Esophagus muscularis mucosa (tissue), 4 donors: ENCODE results near the gene XRCC6. TPM values are rescaled to one million over a fixed set of nuclear protein-coding genes. Genes with fewer than 3 reads are reported as not detected.

Experiments
- DNase-seq: peaks from one replicate; pipeline ENCODE4 v3.0.0-alpha.2; 2017; ENCODE audit errors: extremely low spot score
- H3K27ac ChIP-seq, 4 donors: fragments of 200-600 bp; sonication (generic); replicated peaks in 1 of 4; 1 replicate in 3 of 4; 2 replicates in 1 of 4; pipeline ENCODE4 v1.5.1; 2016 to 2019; ENCODE audit warnings: mild to moderate bottlenecking in 1 of 4
- H3K27me3 ChIP-seq, 4 donors: fragments of 200-600 bp; sonication (generic); one replicate each; pipeline versions ENCODE4 v1.5.1 to v1.6.0; 2016 to 2019
- H3K36me3 ChIP-seq, 4 donors: fragments of 200-600 bp; sonication (generic); one replicate each; pipeline ENCODE4 v1.5.1; 2016 to 2019
- H3K4me1 ChIP-seq, 4 donors: fragments of 200-600 bp; sonication (generic); one replicate each; pipeline ENCODE4 v1.5.1; 2016 to 2019
- H3K4me3 ChIP-seq, 4 donors: fragments of 200-600 bp; sonication (generic); 1 replicate in 2 of 4; 2 replicates in 2 of 4; pipeline ENCODE4 v1.5.1; 2016 to 2019; ENCODE audit warnings: mild to moderate bottlenecking in 4 of 4, moderate library complexity in 1 of 4
- H3K9me3 ChIP-seq, 4 donors: fragments of 200-600 bp; sonication (generic); 1 replicate in 3 of 4; 2 replicates in 1 of 4; pipeline ENCODE4 v1.5.1; 2016 to 2019
- EP300 ChIP-seq: sonication (generic); formaldehyde crosslinking; IDR thresholded peaks from one replicate; pipeline ENCODE4 v1.6.1; 2017; ENCODE audit warnings: antibody characterized with exemption
- POLR2A ChIP-seq: fragments of 450-650 bp; IDR thresholded peaks from one replicate; pipeline ENCODE4 v1.6.1; 2017; ENCODE audit warnings: antibody characterized with exemption, moderate library complexity, mild to moderate bottlenecking, low read depth
- POLR2AphosphoS5 ChIP-seq, 2 donors: sonication (generic); formaldehyde crosslinking; IDR thresholded peaks; one replicate each; pipeline ENCODE4 v1.6.1; 2017; ENCODE audit warnings: antibody characterized with exemption in 2 of 2
- WGBS: methylation state at CpG from one replicate; pipeline ENCODE4 v1.1.5; 2018; 5-methylcytosine and 5-hydroxymethylcytosine counted together
- intact Hi-C: fragments of 100-400 bp; cut with DNase I; formaldehyde crosslinking; loops from one replicate; pipeline ENCODE4 v1.15.1; 2023
- total RNA-seq, 4 donors: library from RNA; depleted of rRNA; stranded (reverse); fragments of >200 nt; gene quantifications; one replicate each; pipeline versions ENCODE4 v1.1.0 to v1.2.1, GENCODE V29; 2016
- TF ChIP-seq, protein P1 (sequence below), 3 experiments: fragments of 200-600 bp in 2 of 3; fragments of 450-650 bp in 1 of 3; sonication (generic) in 2 of 3; IDR thresholded peaks; one replicate each; pipeline ENCODE4 v1.5.1; 2017 to 2019; ENCODE audit warnings: antibody characterized with exemption in 3 of 3, mild to moderate bottlenecking in 2 of 3, moderate library complexity in 1 of 3

The XRCC6 gene
- total RNA-seq, 4 donors from 2014 or later, result 181 to 255 (median 233) TPM

DNA sequence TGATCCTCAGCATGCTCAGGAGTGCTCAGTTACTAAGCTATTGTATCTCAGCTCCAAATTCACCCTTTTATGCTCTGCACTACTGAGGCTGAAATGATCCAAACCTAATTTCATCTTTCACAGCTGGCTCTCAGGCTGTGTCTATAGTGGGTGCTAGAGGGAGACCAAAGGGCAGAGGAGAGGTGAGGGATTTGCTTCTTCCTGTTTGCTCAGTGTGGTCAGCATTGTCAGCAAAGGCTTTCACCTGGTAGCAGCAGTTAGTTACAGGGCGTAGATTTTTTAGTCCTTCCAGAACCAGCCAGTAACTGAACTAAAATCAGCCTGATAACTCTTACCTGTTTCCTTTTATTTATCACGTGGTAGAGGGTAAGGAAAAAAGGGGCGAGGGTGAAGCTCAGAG is 33.2 kb downstream of the XRCC6 start:
- Histone ChIP-seq H3K27me3 (no peaks in the 10 kb centered on the region), H3K9me3 (no peaks in the 10 kb centered on the region), H3K4me3 (no peak overlapping the region), H3K4me1 (no peaks in the 10 kb centered on the region), H3K36me3 (peaks cover 98 to 100% (median 100%) of the 10 kb centered on the region in 4 donors), H3K27ac (no peak overlapping the region)
- WGBS, result 96% methylated on average over 3 of the region's 3 CpGs
- intact Hi-C loops, result no loop called here
- TF ChIP-seq POLR2A (no peak), EP300 (no peak), POLR2AphosphoS5 (IDR thresholded peaks at IDR 0.05) (no peak)
- TF ChIP-seq, protein P1, sequence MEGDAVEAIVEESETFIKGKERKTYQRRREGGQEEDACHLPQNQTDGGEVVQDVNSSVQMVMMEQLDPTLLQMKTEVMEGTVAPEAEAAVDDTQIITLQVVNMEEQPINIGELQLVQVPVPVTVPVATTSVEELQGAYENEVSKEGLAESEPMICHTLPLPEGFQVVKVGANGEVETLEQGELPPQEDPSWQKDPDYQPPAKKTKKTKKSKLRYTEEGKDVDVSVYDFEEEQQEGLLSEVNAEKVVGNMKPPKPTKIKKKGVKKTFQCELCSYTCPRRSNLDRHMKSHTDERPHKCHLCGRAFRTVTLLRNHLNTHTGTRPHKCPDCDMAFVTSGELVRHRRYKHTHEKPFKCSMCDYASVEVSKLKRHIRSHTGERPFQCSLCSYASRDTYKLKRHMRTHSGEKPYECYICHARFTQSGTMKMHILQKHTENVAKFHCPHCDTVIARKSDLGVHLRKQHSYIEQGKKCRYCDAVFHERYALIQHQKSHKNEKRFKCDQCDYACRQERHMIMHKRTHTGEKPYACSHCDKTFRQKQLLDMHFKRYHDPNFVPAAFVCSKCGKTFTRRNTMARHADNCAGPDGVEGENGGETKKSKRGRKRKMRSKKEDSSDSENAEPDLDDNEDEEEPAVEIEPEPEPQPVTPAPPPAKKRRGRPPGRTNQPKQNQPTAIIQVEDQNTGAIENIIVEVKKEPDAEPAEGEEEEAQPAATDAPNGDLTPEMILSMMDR (IDR thresholded peaks at IDR 0.05), result no peak
- no peak for DNase-seq

DNA sequence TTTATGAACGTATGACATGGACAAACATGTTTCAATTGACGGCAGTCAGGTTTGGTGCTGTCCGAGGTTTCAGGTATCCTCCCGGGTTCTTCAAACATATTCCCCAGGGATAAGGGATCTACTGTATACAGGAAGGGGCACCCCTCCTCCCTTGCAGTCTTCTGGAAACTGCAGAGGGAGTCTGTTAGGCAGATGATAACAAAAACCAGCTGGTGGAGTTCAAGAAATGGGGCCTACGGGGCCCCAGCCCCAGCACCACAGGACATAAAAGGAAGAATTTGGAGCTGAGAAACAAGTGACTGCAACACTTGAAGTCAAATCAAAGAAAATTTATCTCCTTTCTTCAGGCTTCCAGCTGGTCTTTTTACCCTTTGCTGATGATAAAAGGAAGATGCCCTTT is 35.5 kb downstream of the XRCC6 start:
- intact Hi-C loops, result no loop called here
- no peaks in the 10 kb centered on the region for H3K9me3 ChIP-seq
- TF ChIP-seq EP300 (no peak), POLR2AphosphoS5 (IDR thresholded peaks at IDR 0.05) (no peak), POLR2A (no peak)
- TF ChIP-seq, protein P1 (IDR thresholded peaks at IDR 0.05), result no peak
- peaks cover 0 to 9% (median 4%) of the 10 kb centered on the region in 4 donors for H3K4me1 ChIP-seq
- 47% methylated on average over 5 of the region's 5 CpGs for WGBS
- no peaks in the 10 kb centered on the region for H3K27me3 ChIP-seq
- H3K36me3 ChIP-seq, result peaks cover 98 to 100% (median 100%) of the 10 kb centered on the region in 4 donors
- H3K27ac ChIP-seq, result peak overlapping the region in 1 of 4 donors; percentile 7
- H3K4me3 ChIP-seq, result no peak overlapping the region
- no peak for DNase-seq

DNA sequence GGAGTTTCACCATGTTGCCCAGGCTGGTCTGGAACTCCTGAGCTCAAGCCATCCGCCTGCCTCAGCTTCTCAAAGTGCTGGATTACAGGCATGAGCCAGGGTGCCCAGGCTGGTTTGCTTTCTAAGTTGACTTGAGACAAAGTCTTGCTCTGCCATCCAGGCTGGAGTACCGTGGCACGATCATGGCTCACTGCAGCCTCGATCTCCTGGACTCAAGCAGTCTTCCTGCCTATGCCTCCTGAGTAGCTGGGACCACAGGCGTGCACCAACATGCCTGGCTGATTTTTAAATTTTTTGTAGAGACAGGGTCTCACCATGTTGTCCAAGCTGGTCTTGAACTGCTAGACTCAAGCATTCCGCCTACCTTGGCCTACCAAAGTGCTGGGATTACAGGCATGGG is 36.6 kb downstream of the XRCC6 start:
- Histone ChIP-seq H3K4me3 (no peak overlapping the region), H3K27me3 (no peaks in the 10 kb centered on the region), H3K27ac (no peak overlapping the region), H3K9me3 (no peaks in the 10 kb centered on the region), H3K36me3 (peaks cover 98 to 100% (median 100%) of the 10 kb centered on the region in 4 donors), H3K4me1 (peaks cover 0 to 9% (median 4%) of the 10 kb centered on the region in 4 donors)
- intact Hi-C loops, result no loop called here
- no peak for DNase-seq
- WGBS, result 94% methylated on average over 6 of the region's 6 CpGs
- TF ChIP-seq POLR2AphosphoS5 (IDR thresholded peaks at IDR 0.05) (no peak), POLR2A (no peak), EP300 (no peak)
- TF ChIP-seq, protein P1 (IDR thresholded peaks at IDR 0.05), result no peak

DNA sequence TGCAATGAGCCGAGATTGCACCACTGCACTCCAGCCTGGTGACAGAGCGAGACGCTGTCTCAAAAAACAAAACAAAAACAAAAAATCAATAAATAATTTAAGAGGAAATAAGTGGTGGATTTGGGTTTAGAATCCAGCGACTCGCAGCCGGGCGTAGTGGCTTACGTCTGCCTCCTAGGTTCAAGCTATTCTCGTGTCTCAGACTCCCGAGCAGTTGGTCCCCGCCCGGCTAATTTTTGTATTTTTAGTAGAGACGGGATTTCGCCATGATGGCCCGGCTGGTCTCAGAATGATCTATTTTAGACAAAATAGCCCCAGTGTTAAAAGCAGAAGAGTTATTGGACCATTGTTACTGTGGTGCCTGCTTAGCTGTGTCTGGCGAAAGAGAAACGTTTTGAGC is 37.8 kb downstream of the XRCC6 start:
- H3K27me3 ChIP-seq, result no peaks in the 10 kb centered on the region
- H3K36me3 ChIP-seq, result peaks cover 92 to 100% (median 100%) of the 10 kb centered on the region in 4 donors
- intact Hi-C loops, result no loop called here
- H3K9me3 ChIP-seq, result no peaks in the 10 kb centered on the region
- no peak overlapping the region for H3K4me3 ChIP-seq
- WGBS, result 92% methylated on average over 17 of the region's 17 CpGs
- H3K4me1 ChIP-seq, result peaks cover 0 to 9% (median 4%) of the 10 kb centered on the region in 4 donors
- H3K27ac ChIP-seq, result no peak overlapping the region
- TF ChIP-seq EP300 (no peak), POLR2A (no peak), POLR2AphosphoS5 (IDR thresholded peaks at IDR 0.05) (no peak)
- TF ChIP-seq, protein P1 (IDR thresholded peaks at IDR 0.05), result no peak
- DNase-seq, result no peak

DNA sequence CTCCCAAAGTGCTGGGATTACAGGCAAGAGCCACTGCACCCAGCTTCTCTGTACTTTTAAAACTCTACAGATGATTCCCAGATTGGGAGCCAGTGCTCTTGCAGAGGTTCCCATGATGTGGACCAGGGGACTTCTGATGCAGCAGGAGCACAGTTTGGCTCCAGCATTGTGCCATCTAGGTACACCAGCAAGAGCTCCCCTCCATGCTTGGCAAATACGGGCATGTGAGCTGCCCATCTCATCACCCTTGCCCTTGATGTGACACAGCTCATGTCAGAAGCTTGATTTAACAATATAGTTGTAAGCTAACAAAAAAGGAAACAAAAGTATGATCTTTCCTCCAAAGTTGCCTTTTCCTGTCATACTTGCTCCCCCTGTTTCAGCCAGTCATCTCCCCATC is 38.8 kb downstream of the XRCC6 start:
- WGBS, result 73% methylated on average over 1 of the region's 1 CpG

More for the DNA sequence above, 38.8 kb downstream of the XRCC6 start:
- no peak for TF ChIP-seq POLR2AphosphoS5 (IDR thresholded peaks at IDR 0.05)
- TF ChIP-seq, protein P1 (IDR thresholded peaks at IDR 0.05), result no peak
- no peak for TF ChIP-seq EP300
- no peak for TF ChIP-seq POLR2A
- no peak for DNase-seq
- intact Hi-C loops, result no loop called here
- H3K36me3 ChIP-seq, result peaks cover 92 to 100% (median 100%) of the 10 kb centered on the region in 4 donors
- H3K4me3 ChIP-seq, result no peak overlapping the region
- H3K4me1 ChIP-seq, result peaks cover 0 to 9% (median 4%) of the 10 kb centered on the region in 4 donors
- no peaks in the 10 kb centered on the region for H3K9me3 ChIP-seq
- no peaks in the 10 kb centered on the region for H3K27me3 ChIP-seq
- H3K27ac ChIP-seq, result peak overlapping the region in 1 of 4 donors; percentile 10
